Bronchial epithelial cell (primary cell): Measurements from ENCODE around the gene ATP2B3. TPM values are rescaled to one million over a fixed set of nuclear protein-coding genes. Genes with fewer than 3 reads are reported as not detected.

ENCODE experiments used
- DNase-seq: peaks from one replicate; pipeline ENCODE4 v3.0.0-alpha.2; 2010; ENCODE audit warnings: low read depth
- FAIRE-seq: peaks from 2 replicates; lab custom pipeline; 2011; peaks lifted over from hg19 to GRCh38; lab: Jason Lieb, UNC
- H3K27me3 ChIP-seq: 2 replicates; pipeline ENCODE4 v1.5.1; 2011; ENCODE audit warnings: low read length; ENCODE audit not compliant: control insufficient read depth, insufficient read depth
- H3K36me3 ChIP-seq: 2 replicates; pipeline ENCODE4 v1.5.1; 2011; ENCODE audit warnings: low read length; ENCODE audit not compliant: control insufficient read depth, insufficient read depth
- H3K4me3 ChIP-seq: 2 replicates; pipeline ENCODE4 v1.5.1; 2011; ENCODE audit warnings: mild to moderate bottlenecking, low read depth, low read length, control low read depth
- total RNA-seq: library from RNA; depleted of rRNA; stranded (reverse); fragments of >200 nt; gene quantifications from 2 replicates; pipeline ENCODE4 v1.2.1, GENCODE V29; 2014
- TF ChIP-seq, protein P1 (sequence below): IDR thresholded peaks from 2 replicates; pipeline ENCODE4 v1.5.1; 2011; ENCODE audit warnings: mild to moderate bottlenecking, moderate library complexity, low read length, control low read depth, inconsistent platforms; ENCODE audit not compliant: insufficient read depth, severe bottlenecking

Gene ATP2B3
- total RNA-seq, 1 donor from 2014 or later: not detected

DNA sequence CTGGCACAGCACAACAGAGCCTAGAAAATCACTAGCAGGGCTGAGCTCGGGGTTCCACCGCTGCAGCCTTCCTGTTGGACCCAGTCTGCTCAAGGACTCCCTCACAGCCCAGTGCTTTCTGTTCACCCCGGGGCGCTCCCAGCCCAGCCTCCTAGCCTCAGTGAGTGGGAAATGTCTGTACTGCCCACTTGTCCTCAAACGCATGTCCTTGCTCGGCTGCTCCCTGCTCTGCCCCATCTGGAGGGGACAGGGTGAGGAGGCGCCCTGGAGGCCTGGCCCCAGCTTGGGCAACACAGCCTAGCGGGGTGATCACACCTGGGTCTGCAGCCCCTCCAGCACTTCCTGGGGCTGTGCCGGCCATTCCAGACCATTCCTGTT lies 93.4 kb downstream of the ATP2B3 start:
- no peak for DNase-seq
- no peaks in the 10 kb centered on the region for H3K27me3 ChIP-seq
- FAIRE-seq: no peak

DNA sequence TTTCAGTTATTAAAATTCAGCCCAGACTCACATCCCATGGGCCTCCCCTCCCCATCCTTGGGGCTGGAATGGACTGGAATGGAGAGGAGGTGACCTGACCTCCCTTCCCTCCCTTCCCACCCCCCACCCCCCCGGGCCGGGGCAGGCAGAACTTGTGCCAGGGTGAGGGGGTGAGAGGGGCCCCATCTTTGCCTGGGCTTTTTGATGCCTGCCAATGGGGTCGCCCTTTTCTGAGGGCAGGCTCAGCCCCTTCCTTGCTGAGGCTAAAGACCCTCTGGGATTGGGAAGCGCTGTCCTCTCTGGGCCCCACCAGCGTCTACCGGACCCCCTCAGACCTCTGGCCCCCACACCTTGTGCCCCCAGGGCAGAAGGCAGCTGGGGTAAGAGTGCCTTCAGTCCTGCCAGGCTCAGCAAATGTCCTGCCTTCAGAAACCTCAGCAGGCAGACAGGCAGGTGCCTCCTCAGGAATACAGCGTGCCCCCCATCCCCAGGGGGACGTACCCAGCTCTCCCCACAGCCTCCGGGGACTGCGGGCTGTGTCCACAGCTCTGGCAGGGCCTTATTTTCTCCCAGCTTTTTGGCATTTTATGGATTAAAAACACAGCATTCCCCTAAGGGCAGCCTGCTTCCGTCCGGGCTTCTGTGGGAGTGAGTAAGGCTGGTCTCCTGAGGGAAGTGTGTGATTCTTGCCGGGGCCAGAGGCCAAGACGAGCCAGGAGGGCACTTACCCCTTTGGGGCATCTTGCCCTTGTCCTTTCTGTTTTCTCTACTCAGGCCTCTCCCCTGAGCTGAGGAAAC lies 94.1 kb downstream of the ATP2B3 start:
- DNase-seq (no peak), FAIRE-seq (no peak)
- TF ChIP-seq, protein P1, sequence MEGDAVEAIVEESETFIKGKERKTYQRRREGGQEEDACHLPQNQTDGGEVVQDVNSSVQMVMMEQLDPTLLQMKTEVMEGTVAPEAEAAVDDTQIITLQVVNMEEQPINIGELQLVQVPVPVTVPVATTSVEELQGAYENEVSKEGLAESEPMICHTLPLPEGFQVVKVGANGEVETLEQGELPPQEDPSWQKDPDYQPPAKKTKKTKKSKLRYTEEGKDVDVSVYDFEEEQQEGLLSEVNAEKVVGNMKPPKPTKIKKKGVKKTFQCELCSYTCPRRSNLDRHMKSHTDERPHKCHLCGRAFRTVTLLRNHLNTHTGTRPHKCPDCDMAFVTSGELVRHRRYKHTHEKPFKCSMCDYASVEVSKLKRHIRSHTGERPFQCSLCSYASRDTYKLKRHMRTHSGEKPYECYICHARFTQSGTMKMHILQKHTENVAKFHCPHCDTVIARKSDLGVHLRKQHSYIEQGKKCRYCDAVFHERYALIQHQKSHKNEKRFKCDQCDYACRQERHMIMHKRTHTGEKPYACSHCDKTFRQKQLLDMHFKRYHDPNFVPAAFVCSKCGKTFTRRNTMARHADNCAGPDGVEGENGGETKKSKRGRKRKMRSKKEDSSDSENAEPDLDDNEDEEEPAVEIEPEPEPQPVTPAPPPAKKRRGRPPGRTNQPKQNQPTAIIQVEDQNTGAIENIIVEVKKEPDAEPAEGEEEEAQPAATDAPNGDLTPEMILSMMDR: no peak
- H3K27me3 ChIP-seq: no peaks in the 10 kb centered on the region
- no peaks in the 10 kb centered on the region for H3K36me3 ChIP-seq
- H3K4me3 ChIP-seq: no peak overlapping the region

More for the DNA sequence above, 93.4 kb downstream of the ATP2B3 start:
- no peak overlapping the region for H3K4me3 ChIP-seq
- H3K36me3 ChIP-seq: no peaks in the 10 kb centered on the region
- TF ChIP-seq, protein P1: no peak

DNA sequence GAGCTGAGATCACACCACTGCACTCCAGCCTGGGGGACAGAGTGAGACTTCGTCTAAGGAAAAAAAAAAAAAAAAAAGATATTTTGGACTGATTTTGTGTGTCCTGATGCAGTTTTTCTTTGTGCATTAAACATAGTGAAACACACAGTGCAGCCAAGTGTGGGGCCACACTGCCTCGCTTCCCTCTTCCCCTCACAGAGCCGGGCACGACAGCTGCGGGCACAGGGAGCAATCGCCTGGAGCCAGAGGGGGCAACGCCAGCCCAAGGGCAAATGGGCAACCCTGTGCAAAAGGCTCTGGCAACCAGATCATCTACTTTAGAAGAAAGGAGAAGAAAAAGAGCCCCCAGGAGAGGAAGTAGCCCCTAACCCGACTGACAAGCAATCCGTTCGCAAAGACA lies 95.0 kb downstream of the ATP2B3 start:
- DNase-seq (no peak), FAIRE-seq (no peak)
- no peak overlapping the region for H3K4me3 ChIP-seq
- H3K27me3 ChIP-seq: no peaks in the 10 kb centered on the region
- TF ChIP-seq, protein P1: no peak
- H3K36me3 ChIP-seq: no peaks in the 10 kb centered on the region

DNA sequence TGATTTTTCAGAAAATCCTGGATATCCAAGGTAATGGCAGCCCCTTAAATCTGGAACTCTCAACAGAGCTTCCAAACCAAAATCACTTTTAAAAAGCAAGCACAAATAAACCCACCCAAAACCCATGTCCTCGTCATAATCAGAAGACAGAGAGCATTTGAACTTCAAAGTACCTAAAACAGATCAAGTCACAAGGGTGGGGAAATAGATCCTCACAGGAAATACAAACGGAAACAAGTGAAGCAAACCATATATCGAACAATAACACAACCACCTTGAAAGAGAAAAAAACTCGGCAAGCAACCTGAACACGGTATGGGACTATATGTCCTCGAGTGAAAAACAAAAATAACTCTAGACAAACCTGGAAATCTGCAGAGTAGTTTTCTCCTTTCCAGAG lies 97.4 kb downstream of the ATP2B3 start:
- TF ChIP-seq, protein P1: no peak
- Histone ChIP-seq H3K4me3 (no peak overlapping the region), H3K27me3 (no peaks in the 10 kb centered on the region), H3K36me3 (no peaks in the 10 kb centered on the region)
- no peak for DNase-seq
- FAIRE-seq: no peak

DNA sequence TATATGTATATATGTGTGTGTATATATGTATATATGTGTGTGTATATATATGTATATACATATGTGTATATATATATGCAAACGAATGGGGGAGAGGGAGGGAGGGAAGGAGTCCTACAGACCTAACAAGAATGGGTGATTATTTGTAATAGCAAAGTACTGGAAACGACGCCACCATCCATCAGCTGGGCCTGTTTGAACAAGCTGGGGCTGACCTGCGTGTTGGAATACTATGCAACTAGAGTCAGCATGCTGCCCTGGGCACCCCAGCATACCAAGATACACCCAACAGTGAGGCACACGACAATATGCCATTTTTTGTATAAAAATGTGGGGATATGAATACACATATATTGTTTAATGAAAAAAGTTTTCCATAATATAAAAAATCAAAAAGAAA lies 103.1 kb downstream of the ATP2B3 start:
- FAIRE-seq: no peak
- TF ChIP-seq, protein P1: no peak
- H3K27me3 ChIP-seq: no peaks in the 10 kb centered on the region
- H3K4me3 ChIP-seq: no peak overlapping the region
- H3K36me3 ChIP-seq: no peaks in the 10 kb centered on the region
- peak; percentile 75 for DNase-seq
